ENCODE results near the gene LRRC28. TPM values are rescaled to one million over a fixed set of nuclear protein-coding genes. Genes with fewer than 3 reads are reported as not detected.

The LRRC28 gene
- total and polyA plus RNA-seq, 9 of the 15 experiments (the other 6 are each of a cell fraction or from before 2014, with no cell fraction given): 5.5 to 17.4 (median 7.9) TPM

DNA sequence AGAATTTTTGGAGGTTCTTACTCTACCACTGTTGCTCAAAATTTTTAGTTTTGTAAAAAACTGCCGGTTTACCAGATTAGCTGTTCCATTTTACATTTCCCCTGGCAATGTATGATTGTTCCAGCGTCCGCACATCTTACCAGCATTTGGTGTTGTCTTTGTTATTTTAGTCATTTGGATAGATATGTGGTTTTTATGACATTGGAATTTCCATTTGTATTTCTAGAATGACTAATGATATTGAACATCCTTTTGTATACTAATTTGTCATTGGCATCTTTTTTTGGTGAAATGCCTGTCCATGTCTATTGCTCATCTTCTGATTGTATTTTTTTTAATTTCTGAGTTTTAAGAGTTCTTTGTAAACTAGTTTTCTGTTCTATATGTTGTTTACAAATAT, 28.5 kb downstream of the LRRC28 start:
- no peak overlapping the region for H3K27ac ChIP-seq (ENCODE audit: extremely low read depth, low read depth, low read length)
- no peaks in the 10 kb centered on the region for H3K4me1 ChIP-seq (replicated peaks in 1 of 2; ENCODE audit: control insufficient read depth in 2 of 2, insufficient read depth in 2 of 2, low read length in 2 of 2)
- ChIA-PET POLR2A (no interaction called here), CTCF (ENCODE audit: low intra/inter-chr PET ratio) (no interaction called here)
- DNase-seq (ENCODE audit: extremely low read depth in 1 of 4, low spot score in 3 of 4) (no peak), FAIRE-seq (no peak), ATAC-seq (no peak)
- in situ Hi-C loops (cut with MboI): loop anchor here (25.0 kb wide), 1 partner anchor 457 kb away; the partner anchor contains the start of gene LYSMD4
- H3K36me3 ChIP-seq (ENCODE audit: control insufficient read depth, insufficient read depth, low read length): no peaks in the 10 kb centered on the region
- no peak overlapping the region for H3K9ac ChIP-seq (ENCODE audit: insufficient read depth in 1 of 2, low read depth in 2 of 2, low read length in 2 of 2)
- H3K9me1 ChIP-seq (ENCODE audit: control insufficient read depth, insufficient read depth, low read length): no peaks in the 10 kb centered on the region
- no peak overlapping the region for H3K4me2 ChIP-seq (ENCODE audit: insufficient read depth, low read length)
- no peaks in the 10 kb centered on the region for H4K20me1 ChIP-seq (replicated peaks; ENCODE audit: control insufficient read depth, insufficient read depth, low read length)
- H3K9me3 ChIP-seq (replicated peaks; ENCODE audit: control insufficient read depth, insufficient read depth, low read depth, low read length): no peaks in the 10 kb centered on the region
- H3K79me2 ChIP-seq (ENCODE audit: control insufficient read depth, insufficient read depth, low read length): no peaks in the 10 kb centered on the region
- TF ChIP-seq, protein P1, sequence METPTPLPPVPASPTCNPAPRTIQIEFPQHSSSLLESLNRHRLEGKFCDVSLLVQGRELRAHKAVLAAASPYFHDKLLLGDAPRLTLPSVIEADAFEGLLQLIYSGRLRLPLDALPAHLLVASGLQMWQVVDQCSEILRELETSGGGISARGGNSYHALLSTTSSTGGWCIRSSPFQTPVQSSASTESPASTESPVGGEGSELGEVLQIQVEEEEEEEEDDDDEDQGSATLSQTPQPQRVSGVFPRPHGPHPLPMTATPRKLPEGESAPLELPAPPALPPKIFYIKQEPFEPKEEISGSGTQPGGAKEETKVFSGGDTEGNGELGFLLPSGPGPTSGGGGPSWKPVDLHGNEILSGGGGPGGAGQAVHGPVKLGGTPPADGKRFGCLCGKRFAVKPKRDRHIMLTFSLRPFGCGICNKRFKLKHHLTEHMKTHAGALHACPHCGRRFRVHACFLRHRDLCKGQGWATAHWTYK (CRISPR knock-in tag; IDR thresholded peaks at IDR 0.05): no peak
- TF ChIP-seq, protein P2, sequence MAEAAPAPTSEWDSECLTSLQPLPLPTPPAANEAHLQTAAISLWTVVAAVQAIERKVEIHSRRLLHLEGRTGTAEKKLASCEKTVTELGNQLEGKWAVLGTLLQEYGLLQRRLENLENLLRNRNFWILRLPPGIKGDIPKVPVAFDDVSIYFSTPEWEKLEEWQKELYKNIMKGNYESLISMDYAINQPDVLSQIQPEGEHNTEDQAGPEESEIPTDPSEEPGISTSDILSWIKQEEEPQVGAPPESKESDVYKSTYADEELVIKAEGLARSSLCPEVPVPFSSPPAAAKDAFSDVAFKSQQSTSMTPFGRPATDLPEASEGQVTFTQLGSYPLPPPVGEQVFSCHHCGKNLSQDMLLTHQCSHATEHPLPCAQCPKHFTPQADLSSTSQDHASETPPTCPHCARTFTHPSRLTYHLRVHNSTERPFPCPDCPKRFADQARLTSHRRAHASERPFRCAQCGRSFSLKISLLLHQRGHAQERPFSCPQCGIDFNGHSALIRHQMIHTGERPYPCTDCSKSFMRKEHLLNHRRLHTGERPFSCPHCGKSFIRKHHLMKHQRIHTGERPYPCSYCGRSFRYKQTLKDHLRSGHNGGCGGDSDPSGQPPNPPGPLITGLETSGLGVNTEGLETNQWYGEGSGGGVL (CRISPR knock-in tag; IDR thresholded peaks at IDR 0.05): no peak
- TF ChIP-seq GATAD2A (IDR thresholded peaks at IDR 0.05) (no peak), ZBTB1 (CRISPR knock-in tag; IDR thresholded peaks at IDR 0.05; ENCODE audit: borderline replicate concordance, low read depth) (no peak), NFRKB (IDR thresholded peaks at IDR 0.05; ENCODE audit: low read depth) (no peak), ZNF695 (CRISPR knock-in tag; IDR thresholded peaks at IDR 0.05) (no peak), RAD21 (CRISPR knock-in tag; conservative IDR thresholded peaks at IDR 0.05 in 1 of 2, IDR thresholded peaks at IDR 0.05 in 1 of 2) (no peak), SNIP1 (IDR thresholded peaks at IDR 0.05; ENCODE audit: low read depth) (no peak)
- no peak overlapping the region for H3K4me3 ChIP-seq
- H2AFZ ChIP-seq (ENCODE audit: low read depth, low read length): no peak overlapping the region
- no peaks in the 10 kb centered on the region for H3K27me3 ChIP-seq (ENCODE audit: control insufficient read depth in 2 of 2, insufficient read depth in 2 of 2, low read length in 2 of 2)
- intact Hi-C loops (cut with micrococcal nuclease): loop anchor here (10.0 kb wide), 1 partner anchor 1725 kb away; no protein-coding TSS in a partner anchor
- WGBS (ENCODE audit: insufficient coverage, low coverage, missing lambda C conversion rate): 28% methylated on average over 3 of the region's 3 CpGs
- no TSS peak for BruUV-seq (replicated peaks)

Data from K562 (cell line).